IPS-18a (cell line): ENCODE measurements around the gene DIO1.
"Not testable (repeated sequence)": the region's sequence is repeated elsewhere in the genome, so short reads cannot be mapped to it uniquely, and the experiment has no call there.

ENCODE experiments used
- H3K27ac ChIP-seq: one replicate; pipeline ENCODE4 v1.5.1; 2013; ENCODE audit warnings: low read length
- H3K27me3 ChIP-seq: one replicate; pipeline ENCODE4 v1.6.1; 2013; ENCODE audit warnings: mild to moderate bottlenecking, low read length; ENCODE audit not compliant: control insufficient read depth, insufficient read depth
- H3K36me3 ChIP-seq: one replicate; pipeline ENCODE4 v1.6.1; 2013; ENCODE audit warnings: low read depth, low read length; ENCODE audit not compliant: control insufficient read depth
- H3K4me1 ChIP-seq: one replicate; pipeline ENCODE4 v1.6.1; 2013; ENCODE audit warnings: low read depth, low read length; ENCODE audit not compliant: control insufficient read depth
- H3K4me3 ChIP-seq: one replicate; pipeline ENCODE4 v1.5.1; 2013; ENCODE audit warnings: low read length
- H3K9ac ChIP-seq: one replicate; pipeline ENCODE4 v1.6.1; 2013; ENCODE audit warnings: mild to moderate bottlenecking, low read length, moderate library complexity
- H3K9me3 ChIP-seq: one replicate; pipeline ENCODE4 v1.6.1; 2013; ENCODE audit warnings: low read depth, low read length; ENCODE audit not compliant: control insufficient read depth

Gene DIO1

GRCh38 chr1:53893999-53894636 lies at the start of gene DIO1:
DIO1 (plus strand) TSS chr1:53894187; CDS start chr1:53894211, 24 bp downstream.
- Histone ChIP-seq H3K4me1 (peaks cover 3% of the 10 kb centered on the region), H3K27ac (no peak within 1 kb of the TSS), H3K36me3 (no peaks in the 10 kb centered on the region), H3K9ac (no peak within 1 kb of the TSS), H3K27me3 (no peaks in the 10 kb centered on the region), H3K9me3 (no peaks in the 10 kb centered on the region), H3K4me3 (no peak within 1 kb of the TSS)

DNA sequence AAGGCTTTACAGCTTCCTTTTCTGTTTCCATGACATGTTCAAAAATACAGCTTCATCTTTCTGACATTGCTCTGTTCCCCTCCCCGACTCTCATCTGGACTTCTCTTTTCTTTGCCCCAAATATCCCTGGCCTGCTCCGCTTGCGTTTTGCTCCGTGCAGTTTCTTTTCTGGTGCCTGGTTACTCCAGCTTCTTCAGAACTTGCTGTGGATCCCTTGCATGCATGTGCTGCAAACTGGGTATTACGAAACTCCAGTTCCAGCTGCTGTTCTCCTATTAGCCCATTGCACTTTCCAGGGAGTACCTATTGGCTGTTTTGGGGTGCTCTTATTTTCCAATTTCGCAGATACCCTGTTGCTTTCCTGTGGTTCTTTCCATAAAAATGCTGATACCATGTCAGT lies 46.0 kb upstream of the DIO1 start:
- H3K9me3 ChIP-seq = no peaks in the 10 kb centered on the region
- H3K27ac ChIP-seq = no peak overlapping the region
- no peak overlapping the region for H3K4me3 ChIP-seq
- no peaks in the 10 kb centered on the region for H3K27me3 ChIP-seq
- H3K9ac ChIP-seq = no peak overlapping the region
- H3K36me3 ChIP-seq = peaks cover 5% of the 10 kb centered on the region
- H3K4me1 ChIP-seq = no peaks in the 10 kb centered on the region

DNA sequence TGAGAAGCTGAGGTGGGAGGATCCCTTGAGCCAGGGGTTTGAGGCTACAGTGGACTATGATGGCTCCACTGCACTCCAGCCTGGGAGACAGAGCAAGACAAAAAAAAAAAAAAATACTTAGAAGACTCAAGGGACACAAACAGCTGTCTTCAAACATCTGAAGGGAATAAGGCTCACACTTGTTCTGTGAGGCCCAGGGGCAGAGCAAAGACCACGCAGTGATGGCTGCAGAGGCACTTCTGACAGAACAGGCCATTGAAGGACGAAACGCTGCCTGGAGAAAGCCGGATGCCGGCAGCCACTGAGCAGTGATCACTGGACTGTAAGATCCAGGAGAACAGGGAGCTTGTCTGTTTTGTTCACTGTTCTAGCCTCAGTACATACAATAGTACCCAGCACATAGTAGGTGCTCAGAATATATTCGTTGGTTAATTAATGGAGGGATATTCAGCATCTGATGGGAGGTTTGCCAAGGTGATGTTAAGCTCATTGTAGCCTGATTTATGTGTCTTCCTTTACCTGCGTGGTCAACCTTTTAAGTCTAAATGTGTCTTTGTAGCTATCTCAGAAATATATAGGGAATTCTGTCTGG lies 43.8 kb upstream of the DIO1 start:
- no peak overlapping the region for H3K9ac ChIP-seq
- H3K9me3 ChIP-seq = no peaks in the 10 kb centered on the region
- H3K27ac ChIP-seq = no peak overlapping the region
- peaks cover 11% of the 10 kb centered on the region for H3K36me3 ChIP-seq
- H3K4me3 ChIP-seq = no peak overlapping the region
- H3K27me3 ChIP-seq = no peaks in the 10 kb centered on the region
- no peaks in the 10 kb centered on the region for H3K4me1 ChIP-seq

- H3K9me3 ChIP-seq = no peaks in the 10 kb centered on the region
- H3K36me3 ChIP-seq = peaks cover 23% of the 10 kb centered on the region
- no peak overlapping the region for H3K9ac ChIP-seq
- no peaks in the 10 kb centered on the region for H3K27me3 ChIP-seq
- no peak overlapping the region for H3K4me3 ChIP-seq
- H3K27ac ChIP-seq = no peak overlapping the region
- H3K4me1 ChIP-seq = no peaks in the 10 kb centered on the region
These were observed 42.3 kb upstream of the DIO1 start for GRCh38 chr1:53851571-53852285.

- H3K36me3 ChIP-seq = peaks cover 20% of the 10 kb centered on the region
- H3K9ac ChIP-seq = no peak overlapping the region
- H3K4me1 ChIP-seq = peaks cover 5% of the 10 kb centered on the region
- no peak overlapping the region for H3K27ac ChIP-seq
- H3K4me3 ChIP-seq = no peak overlapping the region
- H3K9me3 ChIP-seq = no peaks in the 10 kb centered on the region
- H3K27me3 ChIP-seq = no peaks in the 10 kb centered on the region
These were observed 33.0 kb upstream of the DIO1 start for GRCh38 chr1:53860967-53861411.

DNA sequence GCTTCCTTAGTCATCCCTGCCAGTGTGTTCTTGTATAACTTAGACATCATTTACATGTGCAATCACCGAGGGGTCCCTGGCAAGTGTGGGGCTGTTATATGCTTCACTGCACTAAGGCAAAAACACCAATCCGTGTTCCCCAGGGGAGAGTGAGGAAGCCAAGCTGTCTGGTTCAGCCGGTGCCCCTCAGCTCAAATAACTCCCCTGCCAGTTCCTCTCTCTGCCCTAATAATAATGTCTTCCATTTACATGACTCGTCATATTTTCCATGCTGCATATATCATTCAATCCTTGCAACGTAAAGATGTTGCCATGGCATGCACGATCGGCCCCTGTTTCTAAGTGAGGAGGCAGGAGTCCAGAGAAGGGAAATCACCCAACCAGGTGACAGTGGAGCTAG lies 31.5 kb upstream of the DIO1 start:
- Histone ChIP-seq H3K27me3 (no peaks in the 10 kb centered on the region), H3K27ac (no peak overlapping the region), H3K9ac (no peak overlapping the region), H3K36me3 (peaks cover 14% of the 10 kb centered on the region), H3K9me3 (no peaks in the 10 kb centered on the region), H3K4me1 (peaks cover 5% of the 10 kb centered on the region), H3K4me3 (no peak overlapping the region)

DNA sequence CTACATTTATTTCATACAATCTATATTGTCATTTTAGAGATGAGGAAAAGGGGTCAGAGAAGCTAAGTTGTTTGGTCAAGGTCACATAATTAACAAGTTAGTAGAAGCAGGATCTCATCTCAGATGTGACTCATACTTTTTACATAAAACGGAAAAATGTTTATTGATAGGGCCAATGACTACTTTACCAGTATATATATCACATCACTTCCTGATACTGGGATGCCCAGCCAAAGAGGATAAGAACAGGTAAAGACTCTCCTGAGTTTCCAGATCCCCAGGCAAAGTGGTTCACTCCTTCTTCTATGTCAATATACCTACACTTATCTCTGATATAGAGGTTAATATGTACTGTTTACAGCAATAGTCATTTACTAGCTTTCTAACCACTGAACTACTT lies 25.4 kb upstream of the DIO1 start:
- Histone ChIP-seq H3K9me3 (no peaks in the 10 kb centered on the region), H3K4me1 (no peaks in the 10 kb centered on the region), H3K36me3 (peaks cover 19% of the 10 kb centered on the region), H3K9ac (no peak overlapping the region), H3K27me3 (no peaks in the 10 kb centered on the region), H3K27ac (no peak overlapping the region), H3K4me3 (no peak overlapping the region)

DNA sequence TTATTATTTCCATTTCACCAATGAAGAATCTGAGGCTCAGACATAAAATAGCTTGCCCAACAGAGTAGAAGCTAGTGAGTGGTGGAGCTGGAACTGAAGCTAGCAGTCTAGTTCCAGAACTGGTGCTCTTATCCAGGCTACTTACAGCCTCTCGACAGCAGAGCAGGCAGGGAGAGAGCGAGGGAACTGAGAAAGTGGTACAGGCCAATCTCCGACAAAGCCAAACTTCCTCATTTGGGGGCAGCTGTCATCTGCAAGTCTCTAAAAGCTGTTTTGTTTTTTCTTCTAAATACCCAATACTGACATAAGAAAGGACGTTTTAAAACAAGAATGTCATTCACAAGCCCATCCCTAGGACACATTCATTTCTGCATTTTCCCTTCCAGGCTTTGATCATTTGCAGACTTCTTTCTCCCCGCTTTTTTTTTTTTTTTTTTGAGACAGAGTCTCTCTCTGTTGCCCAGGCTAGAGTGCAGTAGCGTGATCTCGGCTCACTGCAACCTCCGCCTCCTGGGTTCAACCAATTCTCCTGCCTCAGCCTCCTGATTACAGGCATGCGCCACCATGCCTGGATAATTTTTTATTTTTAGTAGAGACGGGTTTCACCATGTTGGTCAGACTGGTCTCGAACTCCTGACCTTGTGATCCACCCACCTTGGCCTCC lies 24.4 kb upstream of the DIO1 start:
- Histone ChIP-seq H3K27ac (no peak overlapping the region), H3K4me1 (no peaks in the 10 kb centered on the region), H3K27me3 (no peaks in the 10 kb centered on the region), H3K36me3 (peaks cover 19% of the 10 kb centered on the region), H3K9ac (no peak overlapping the region), H3K9me3 (no peaks in the 10 kb centered on the region), H3K4me3 (no peak overlapping the region)

DNA sequence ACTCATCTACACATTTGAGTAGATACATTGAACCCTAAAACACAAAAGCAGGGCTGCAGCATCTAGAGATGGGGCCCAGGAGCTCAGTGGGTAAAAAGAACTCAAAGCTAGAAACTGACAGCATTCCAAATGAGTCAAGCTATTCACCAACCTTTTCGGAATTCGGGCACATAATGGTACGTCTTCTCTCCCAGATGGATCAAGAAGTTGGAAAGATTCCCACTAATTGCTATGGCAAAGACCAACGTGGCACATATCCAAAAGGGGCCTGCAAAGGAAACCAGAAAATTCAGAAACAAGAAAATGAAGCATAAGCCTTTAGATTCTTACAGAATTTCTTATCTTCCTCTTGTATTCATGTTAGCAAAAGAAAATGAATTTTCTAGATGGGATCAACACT lies 22.8 kb upstream of the DIO1 start:
- peaks cover 20% of the 10 kb centered on the region for H3K36me3 ChIP-seq
- H3K4me3 ChIP-seq = no peak overlapping the region
- H3K27ac ChIP-seq = no peak overlapping the region
- H3K9ac ChIP-seq = no peak overlapping the region
- no peaks in the 10 kb centered on the region for H3K9me3 ChIP-seq
- no peaks in the 10 kb centered on the region for H3K27me3 ChIP-seq
- no peaks in the 10 kb centered on the region for H3K4me1 ChIP-seq

DNA sequence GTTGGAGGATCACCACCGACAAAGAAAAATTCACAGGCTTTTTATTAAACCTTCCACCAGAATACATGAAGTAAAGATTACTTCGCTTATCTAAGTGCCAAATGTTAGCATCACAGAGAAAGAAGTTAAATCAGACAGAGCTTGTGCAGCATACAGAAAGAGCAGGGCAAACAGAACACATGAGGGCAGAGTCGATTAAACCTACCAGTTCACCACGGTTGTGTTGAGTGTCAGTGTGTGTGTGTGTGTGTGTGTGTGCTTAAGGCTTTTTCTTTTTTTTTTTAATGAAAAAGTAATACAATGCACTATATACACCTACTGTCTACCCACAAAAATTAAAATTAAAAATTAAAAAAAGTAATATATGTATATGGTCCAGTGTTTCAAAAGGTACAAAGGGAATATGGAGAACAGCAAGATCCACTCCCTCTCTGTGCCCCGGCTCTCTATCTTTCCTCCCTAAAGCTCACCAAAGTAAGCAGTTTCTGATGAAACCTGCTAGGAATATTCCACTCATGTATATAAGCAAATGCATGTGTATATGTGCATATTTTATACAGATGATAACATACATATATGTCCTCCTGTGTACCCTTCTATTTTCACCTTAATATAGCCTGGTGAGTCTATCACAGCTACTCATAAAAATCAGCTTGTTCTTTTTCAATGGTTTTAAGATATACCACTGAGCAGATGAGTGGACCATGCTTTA lies 22.1 kb upstream of the DIO1 start:
- Histone ChIP-seq H3K4me1 (no peaks in the 10 kb centered on the region), H3K9me3 (no peaks in the 10 kb centered on the region), H3K4me3 (no peak overlapping the region), H3K36me3 (peaks cover 18% of the 10 kb centered on the region), H3K9ac (no peak overlapping the region), H3K27me3 (no peaks in the 10 kb centered on the region), H3K27ac (no peak overlapping the region)

DNA sequence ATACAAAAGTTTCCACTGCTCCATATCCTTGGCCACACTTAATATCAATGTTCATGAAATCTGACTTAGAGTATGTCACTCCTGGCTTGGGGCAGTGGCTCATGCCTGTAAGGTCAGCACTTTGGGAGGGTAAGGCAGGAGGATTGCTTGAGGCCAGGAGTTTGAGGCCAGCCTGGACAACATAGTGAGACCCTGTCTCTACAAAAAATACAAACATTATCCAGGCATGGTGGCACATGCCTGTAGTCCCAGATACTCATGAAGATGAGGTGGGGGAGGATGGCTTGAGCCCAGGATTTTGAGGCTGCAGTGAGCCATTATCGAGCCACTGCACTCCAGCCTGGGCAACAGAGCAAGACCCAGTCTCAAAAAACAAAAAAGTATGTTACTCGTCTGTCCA lies 18.8 kb upstream of the DIO1 start:
- H3K36me3 ChIP-seq = peaks cover 25% of the 10 kb centered on the region
- not testable (repeated sequence) for H3K27ac ChIP-seq, H3K27me3 ChIP-seq, H3K4me1 ChIP-seq, H3K9ac ChIP-seq, H3K4me3 ChIP-seq, H3K9me3 ChIP-seq
